Epidermal melanocyte (primary cell): ENCODE results near the gene RCE1.

Experiments
- DNase-seq: peaks from one replicate; pipeline ENCODE4 v3.0.0; 2011; ENCODE audit warnings: low spot score; ENCODE audit not compliant: insufficient read length

The RCE1 gene

GRCh38 chr11:66856496-66857233, 13.4 kb downstream of the RCE1 start, which contains the start of gene LRFN4:
LRFN4 (plus strand) TSS chr11:66857064; CDS start chr11:66857745, 681 bp downstream.
- no peak for DNase-seq

- no peak for DNase-seq
Observed at GRCh38 chr11:66857234-66857926, 14.1 kb downstream of the RCE1 start.

GRCh38 chr11:66857927-66858185, 14.6 kb downstream of the RCE1 start:
- no peak for DNase-seq

GRCh38 chr11:66858186-66858938, 15.1 kb downstream of the RCE1 start:
- no peak for DNase-seq

- DNase-seq, result no peak
Observed at GRCh38 chr11:66858939-66859685, 15.9 kb downstream of the RCE1 start.

- no peak for DNase-seq
Observed at GRCh38 chr11:66859686-66860448, 16.6 kb downstream of the RCE1 start.

- DNase-seq, result no peak
Observed at GRCh38 chr11:66860449-66860831, 17.2 kb downstream of the RCE1 start.

GRCh38 chr11:66861038-66861773, 18.0 kb downstream of the RCE1 start:
- DNase-seq, result no peak

- DNase-seq, result no peak
Observed at GRCh38 chr11:66861774-66862558, 18.7 kb downstream of the RCE1 start.

- no peak for DNase-seq
Observed at GRCh38 chr11:66862559-66863037, 19.4 kb downstream of the RCE1 start.

GRCh38 chr11:66863428-66864125, 20.3 kb downstream of the RCE1 start:
- DNase-seq, result no peak

- DNase-seq, result no peak
Observed at GRCh38 chr11:66864172-66864901, 21.1 kb downstream of the RCE1 start.

GRCh38 chr11:66864924-66865697, 21.9 kb downstream of the RCE1 start:
- no peak for DNase-seq

- no peak for DNase-seq
Observed at GRCh38 chr11:66866007-66866406, 22.8 kb downstream of the RCE1 start.

- DNase-seq, result no peak
Observed at GRCh38 chr11:66866511-66866986, 23.3 kb downstream of the RCE1 start.

GRCh38 chr11:66867425-66868040, 24.3 kb downstream of the RCE1 start:
- no peak for DNase-seq
